ENCODE data around the gene DNAH12. TPM values are rescaled to one million over a fixed set of nuclear protein-coding genes. Genes with fewer than 3 reads are reported as not detected.

DNAH12 gene
- total RNA-seq, 1 donor from 2014 or later: 0.23 TPM

DNA sequence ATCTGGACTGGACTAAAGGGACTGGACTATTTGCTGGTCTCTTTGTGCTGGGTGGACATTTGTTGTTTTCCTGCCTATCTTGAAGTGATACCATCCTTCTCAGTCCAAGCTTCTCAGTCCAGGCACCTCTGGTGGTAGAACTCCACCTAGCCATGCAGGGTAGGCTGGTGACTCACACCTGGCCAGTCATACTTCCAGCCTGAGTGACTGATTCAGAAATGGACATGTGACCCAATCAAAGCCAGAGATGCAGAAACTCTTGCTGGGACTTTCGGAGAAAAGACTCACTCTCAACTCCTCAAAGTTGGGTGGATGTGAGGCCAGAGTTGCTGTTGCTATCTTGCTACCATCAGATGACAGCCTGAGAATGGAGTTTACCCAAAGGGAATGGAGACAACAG lies 246.1 kb downstream of the DNAH12 start:
- H2AFZ ChIP-seq (ENCODE audit: low read depth, low read length): no peak overlapping the region
- no peak overlapping the region for H3K4me3 Mint-ChIP-seq (ENCODE audit: unreplicated experiment)

GRCh38 chr3:57292897-57293526 lies 251.1 kb downstream of the DNAH12 start:
- H3K4me1 ChIP-seq (ENCODE audit: insufficient read depth, low read length): no peaks in the 10 kb centered on the region
- no peaks in the 10 kb centered on the region for H3K27me3 ChIP-seq (ENCODE audit: insufficient read depth, low read length)
- DNase-seq (ENCODE audit: low read depth) (no peak), FAIRE-seq (no peak)
- no peaks in the 10 kb centered on the region for H3K79me2 ChIP-seq (ENCODE audit: insufficient read depth, low read length)
- Mint-ChIP-seq H3K27ac (ENCODE audit: unreplicated experiment) (no peak overlapping the region), H3K4me1 (ENCODE audit: low read depth, unreplicated experiment) (peaks cover under 1% of the 10 kb centered on the region), H3K36me3 (ENCODE audit: low read depth, unreplicated experiment) (no peaks in the 10 kb centered on the region), H3K9me3 (ENCODE audit: unreplicated experiment) (peaks cover 1% of the 10 kb centered on the region), H3K4me3 (ENCODE audit: unreplicated experiment) (no peak overlapping the region), H3K27me3 (ENCODE audit: low read depth, unreplicated experiment) (no peaks in the 10 kb centered on the region)
- no peaks in the 10 kb centered on the region for H4K20me1 ChIP-seq (ENCODE audit: insufficient read depth, low read length)
- H3K4me3 ChIP-seq (ENCODE audit: insufficient read depth, low read depth, low read length): no peak overlapping the region
- H3K9me3 ChIP-seq (ENCODE audit: insufficient read depth, low read depth, low read length): no peaks in the 10 kb centered on the region
- no peak overlapping the region for H2AFZ ChIP-seq (ENCODE audit: low read depth, low read length)
- H3K4me2 ChIP-seq (ENCODE audit: low read length): no peak overlapping the region
- H3K36me3 ChIP-seq (ENCODE audit: insufficient read depth, low read length): no peaks in the 10 kb centered on the region
- no peak for TF ChIP-seq EZH2 (IDR thresholded peaks at IDR 0.05; ENCODE audit: insufficient read depth, low read length)
- TF ChIP-seq CTCF (IDR thresholded peaks at IDR 0.05; ENCODE audit: insufficient read depth, low read depth, low read length): no peak
- H3K27ac ChIP-seq (ENCODE audit: low read depth, low read length): no peak overlapping the region
- H3K9ac ChIP-seq (ENCODE audit: low read length): no peak overlapping the region

More for the DNA sequence above, 246.1 kb downstream of the DNAH12 start:
- Histone ChIP-seq H3K9ac (ENCODE audit: low read length) (no peak overlapping the region), H3K4me2 (ENCODE audit: low read length) (no peak overlapping the region), H3K36me3 (ENCODE audit: insufficient read depth, low read length) (no peaks in the 10 kb centered on the region), H3K27me3 (ENCODE audit: insufficient read depth, low read length) (no peaks in the 10 kb centered on the region), H3K4me1 (ENCODE audit: insufficient read depth, low read length) (no peaks in the 10 kb centered on the region), H3K27ac (ENCODE audit: low read depth, low read length) (no peak overlapping the region), H3K4me3 (ENCODE audit: insufficient read depth, low read depth, low read length) (no peak overlapping the region), H3K9me3 (ENCODE audit: insufficient read depth, low read depth, low read length) (no peaks in the 10 kb centered on the region), H3K79me2 (ENCODE audit: insufficient read depth, low read length) (no peaks in the 10 kb centered on the region), H4K20me1 (ENCODE audit: insufficient read depth, low read length) (no peaks in the 10 kb centered on the region)
- DNase-seq (ENCODE audit: low read depth) (peak; percentile 47), FAIRE-seq (no peak)
- TF ChIP-seq CTCF (IDR thresholded peaks at IDR 0.05; ENCODE audit: insufficient read depth, low read depth, low read length) (peak; percentile 12), EZH2 (IDR thresholded peaks at IDR 0.05; ENCODE audit: insufficient read depth, low read length) (no peak)
- H3K36me3 Mint-ChIP-seq (ENCODE audit: low read depth, unreplicated experiment): no peaks in the 10 kb centered on the region
- no peak overlapping the region for H3K27ac Mint-ChIP-seq (ENCODE audit: unreplicated experiment)
- H3K4me1 Mint-ChIP-seq (ENCODE audit: low read depth, unreplicated experiment): peaks cover 4% of the 10 kb centered on the region
- no peaks in the 10 kb centered on the region for H3K27me3 Mint-ChIP-seq (ENCODE audit: low read depth, unreplicated experiment)
- no peaks in the 10 kb centered on the region for H3K9me3 Mint-ChIP-seq (ENCODE audit: unreplicated experiment)

GRCh38 chr3:57292159-57292896 lies 251.8 kb downstream of the DNAH12 start, which contains the start of gene ASB14:
Gene ASB14 (minus strand): TSS chr3:57292685. CDS start chr3:57292033, 652 bp downstream.
- Histone ChIP-seq H3K4me2 (ENCODE audit: low read length) (no peak within 1 kb of the TSS), H3K4me1 (ENCODE audit: insufficient read depth, low read length) (no peaks in the 10 kb centered on the region), H4K20me1 (ENCODE audit: insufficient read depth, low read length) (no peaks in the 10 kb centered on the region), H3K27me3 (ENCODE audit: insufficient read depth, low read length) (no peaks in the 10 kb centered on the region), H3K9me3 (ENCODE audit: insufficient read depth, low read depth, low read length) (no peaks in the 10 kb centered on the region), H3K4me3 (ENCODE audit: insufficient read depth, low read depth, low read length) (no peak within 1 kb of the TSS), H2AFZ (ENCODE audit: low read depth, low read length) (no peak within 1 kb of the TSS), H3K27ac (ENCODE audit: low read depth, low read length) (no peak within 1 kb of the TSS), H3K79me2 (ENCODE audit: insufficient read depth, low read length) (no peaks in the 10 kb centered on the region), H3K36me3 (ENCODE audit: insufficient read depth, low read length) (no peaks in the 10 kb centered on the region), H3K9ac (ENCODE audit: low read length) (no peak within 1 kb of the TSS)
- TF ChIP-seq EZH2 (IDR thresholded peaks at IDR 0.05; ENCODE audit: insufficient read depth, low read length) (no peak), CTCF (IDR thresholded peaks at IDR 0.05; ENCODE audit: insufficient read depth, low read depth, low read length) (no peak)
- H3K27ac Mint-ChIP-seq (ENCODE audit: unreplicated experiment): no peak within 1 kb of the TSS
- DNase-seq (ENCODE audit: low read depth): no peak
- H3K4me3 Mint-ChIP-seq (ENCODE audit: unreplicated experiment): no peak within 1 kb of the TSS
- no peak for FAIRE-seq
- no peaks in the 10 kb centered on the region for H3K27me3 Mint-ChIP-seq (ENCODE audit: low read depth, unreplicated experiment)
- H3K9me3 Mint-ChIP-seq (ENCODE audit: unreplicated experiment): peaks cover 1% of the 10 kb centered on the region
- H3K4me1 Mint-ChIP-seq (ENCODE audit: low read depth, unreplicated experiment): no peaks in the 10 kb centered on the region
- no peaks in the 10 kb centered on the region for H3K36me3 Mint-ChIP-seq (ENCODE audit: low read depth, unreplicated experiment)

Data from astrocyte (in vitro differentiated cells and primary cell).